GM19240 (cell line): ENCODE measurements around the gene GJE1.

Source experiments
- DNase-seq: peaks from one replicate; pipeline ENCODE4 v3.0.0; 2011; ENCODE audit warnings: low spot score; ENCODE audit not compliant: insufficient read length

The GJE1 gene

GRCh38 chr6:142165227-142165626, 32.5 kb downstream of the GJE1 start:
- no peak for DNase-seq

GRCh38 chr6:142167071-142167470, 34.3 kb downstream of the GJE1 start:
- DNase-seq: no peak

- no peak for DNase-seq
Measured at GRCh38 chr6:142167486-142167885, 34.8 kb downstream of the GJE1 start.

GRCh38 chr6:142171351-142171750, 38.6 kb downstream of the GJE1 start:
- DNase-seq: no peak

- DNase-seq: no peak
Measured at GRCh38 chr6:142172758-142173157, 40.0 kb downstream of the GJE1 start.

GRCh38 chr6:142173980-142174379, 41.3 kb downstream of the GJE1 start:
- no peak for DNase-seq

GRCh38 chr6:142174703-142175102, 42.0 kb downstream of the GJE1 start:
- no peak for DNase-seq

- no peak for DNase-seq
Measured at GRCh38 chr6:142178129-142178528, 45.4 kb downstream of the GJE1 start.

GRCh38 chr6:142182004-142182403, 49.3 kb downstream of the GJE1 start:
- DNase-seq: no peak

GRCh38 chr6:142183351-142183750, 50.6 kb downstream of the GJE1 start:
- no peak for DNase-seq

GRCh38 chr6:142184307-142184706, 51.6 kb downstream of the GJE1 start:
- DNase-seq: no peak
